NCI-H2029 treated with DMSO at 0.1 percent for 48 hours (cell line): ENCODE measurements around the gene PDIA5.

Experiments
- DNase-seq: peaks from one replicate; lab custom pipeline; 2025; lab: John Stamatoyannopoulos, UW

Gene PDIA5

DNA sequence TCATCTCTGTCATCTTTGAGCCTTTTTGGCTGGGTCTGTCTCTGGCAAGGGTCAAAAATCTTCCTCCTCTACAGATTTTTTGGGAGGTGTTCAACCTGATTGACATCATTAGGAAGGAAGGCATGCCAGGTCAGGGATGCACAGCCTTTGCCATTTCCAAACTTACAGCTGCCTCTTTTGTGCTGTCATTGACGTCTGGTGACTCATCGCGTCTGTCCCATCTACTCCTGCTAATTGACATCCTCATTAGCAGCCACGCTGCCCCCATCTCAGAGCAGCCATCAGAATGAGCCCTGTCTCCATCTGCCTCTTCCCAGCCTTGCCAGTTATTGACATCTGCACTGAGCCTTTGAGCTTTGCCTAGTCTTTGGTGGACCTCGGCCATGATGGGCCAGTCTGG, 53.0 kb downstream of the PDIA5 start:
- DNase-seq = no peak

GRCh38 chr3:123120573-123120972, 53.7 kb downstream of the PDIA5 start:
- no peak for DNase-seq

DNA sequence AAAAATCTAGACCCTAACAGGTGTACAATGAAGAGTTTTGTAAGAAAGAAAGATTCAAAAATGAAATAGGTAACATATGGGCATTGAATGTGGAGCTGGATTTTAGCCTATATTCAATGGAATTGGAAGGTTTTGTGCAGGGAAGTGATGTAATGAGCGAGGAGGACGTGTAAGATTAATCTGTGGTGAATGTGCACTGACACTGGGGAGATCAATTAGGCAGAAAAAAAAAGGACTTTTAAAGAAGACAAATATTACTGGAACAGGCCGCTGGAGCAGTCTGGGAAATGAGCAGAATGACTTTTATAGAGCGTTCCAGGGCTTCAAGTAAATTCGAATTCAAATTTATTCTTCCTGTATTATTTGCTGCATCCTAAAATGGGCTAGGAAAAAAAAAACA, 55.2 kb downstream of the PDIA5 start:
- DNase-seq = no peak

GRCh38 chr3:123122525-123123315, 55.9 kb downstream of the PDIA5 start:
- DNase-seq = no peak

DNA sequence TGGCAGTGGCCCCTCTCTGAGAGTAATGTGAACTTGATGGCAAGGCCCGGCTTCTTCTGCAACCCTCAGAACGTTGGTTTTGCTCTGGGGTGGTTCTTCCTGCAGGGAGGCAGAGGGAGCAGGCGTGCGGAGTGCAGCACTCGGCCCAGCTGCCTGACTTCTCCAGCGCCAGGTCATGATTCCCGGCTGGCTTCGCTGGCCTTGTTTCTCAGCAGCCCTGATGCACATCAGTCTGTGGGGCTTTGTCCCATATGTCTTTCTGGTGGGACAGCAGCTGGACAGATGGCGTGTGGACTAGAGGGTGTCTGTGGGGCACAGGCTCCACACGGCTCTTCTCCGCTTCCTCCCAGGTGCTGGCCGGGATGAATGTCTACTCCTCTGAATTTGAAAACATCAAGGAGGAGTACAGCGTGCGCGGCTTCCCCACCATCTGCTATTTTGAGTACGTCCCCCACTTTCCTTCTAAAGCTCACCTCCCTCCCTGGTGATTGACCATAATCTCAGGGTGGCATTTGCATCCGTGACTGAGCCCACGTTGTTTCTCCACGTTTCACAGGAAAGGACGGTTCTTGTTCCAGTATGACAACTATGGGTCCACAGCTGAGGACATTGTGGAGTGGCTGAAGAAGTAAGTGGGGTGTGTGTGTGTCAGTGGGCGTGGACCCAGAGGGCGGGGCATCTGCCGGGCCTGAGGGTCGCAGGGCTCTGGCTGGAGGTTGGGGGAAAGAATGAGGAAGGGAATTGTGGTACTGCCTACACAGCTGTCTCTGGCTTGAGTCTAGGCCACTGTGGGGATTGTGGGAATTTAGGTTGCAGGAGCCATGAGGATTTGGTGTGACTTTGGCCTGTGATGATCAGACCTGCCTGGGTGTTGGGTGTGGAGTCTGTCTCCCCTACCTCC, 57.1 kb downstream of the PDIA5 start:
- DNase-seq = no peak

GRCh38 chr3:123124971-123125370, 58.1 kb downstream of the PDIA5 start:
- no peak for DNase-seq

DNA sequence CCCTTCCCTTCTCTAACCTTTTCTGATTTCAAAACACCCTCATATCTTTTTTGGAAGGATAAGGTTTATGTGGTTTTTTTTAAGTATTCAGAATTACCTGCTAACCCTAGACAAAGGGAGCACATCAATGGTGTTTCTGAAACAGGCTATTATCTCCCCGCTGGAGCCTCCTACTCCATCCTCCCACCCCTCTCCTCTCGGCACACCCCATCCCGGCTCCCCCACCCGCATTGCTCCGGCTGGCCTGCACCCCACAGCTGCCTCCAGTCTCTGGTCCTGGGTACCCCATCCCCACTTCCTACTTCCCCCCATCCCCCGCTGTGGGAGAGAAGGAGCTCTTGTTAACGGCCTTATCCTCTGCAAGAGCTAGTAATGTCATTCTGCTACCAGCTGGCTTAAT, 59.2 kb downstream of the PDIA5 start:
- no peak for DNase-seq

GRCh38 chr3:123126653-123127052, 59.8 kb downstream of the PDIA5 start:
- no peak for DNase-seq

- DNase-seq = no peak
Measured at GRCh38 chr3:123129092-123129491, 62.3 kb downstream of the PDIA5 start.

- DNase-seq = no peak
Measured at GRCh38 chr3:123129532-123129931, 62.7 kb downstream of the PDIA5 start.

DNA sequence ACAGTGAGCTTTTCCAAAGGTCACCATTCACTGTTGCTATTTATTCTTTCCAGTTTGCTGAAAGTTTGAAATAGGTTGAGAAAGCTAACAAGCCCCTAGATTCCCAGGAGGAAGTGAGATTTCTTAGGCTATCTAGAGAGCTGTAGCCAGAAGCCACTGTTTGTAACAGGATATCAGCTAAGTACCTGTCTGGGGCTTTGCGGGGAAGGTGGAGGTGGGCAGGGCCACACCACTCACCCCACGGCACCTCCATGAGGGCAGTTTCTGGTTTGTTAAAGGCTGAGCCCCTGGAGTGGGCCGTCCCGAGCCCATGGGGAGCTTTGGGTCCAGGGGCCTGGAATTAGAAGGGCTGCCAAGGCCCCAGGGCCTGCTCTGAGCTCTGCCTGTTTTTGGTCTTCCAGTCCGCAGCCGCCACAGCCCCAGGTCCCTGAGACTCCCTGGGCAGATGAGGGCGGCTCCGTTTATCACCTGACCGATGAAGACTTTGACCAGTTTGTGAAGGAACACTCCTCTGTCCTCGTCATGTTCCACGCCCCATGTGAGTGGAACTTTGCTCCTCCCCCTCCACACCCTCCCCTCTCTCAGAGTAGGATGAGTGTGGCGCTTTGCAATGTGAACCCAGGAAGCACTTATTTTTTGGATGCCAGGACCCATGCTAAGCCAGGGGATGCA, 63.4 kb downstream of the PDIA5 start:
- DNase-seq = no peak

GRCh38 chr3:123134671-123135070, 67.8 kb downstream of the PDIA5 start:
- DNase-seq = no peak

GRCh38 chr3:123137001-123137400, 70.2 kb downstream of the PDIA5 start:
- no peak for DNase-seq

DNA sequence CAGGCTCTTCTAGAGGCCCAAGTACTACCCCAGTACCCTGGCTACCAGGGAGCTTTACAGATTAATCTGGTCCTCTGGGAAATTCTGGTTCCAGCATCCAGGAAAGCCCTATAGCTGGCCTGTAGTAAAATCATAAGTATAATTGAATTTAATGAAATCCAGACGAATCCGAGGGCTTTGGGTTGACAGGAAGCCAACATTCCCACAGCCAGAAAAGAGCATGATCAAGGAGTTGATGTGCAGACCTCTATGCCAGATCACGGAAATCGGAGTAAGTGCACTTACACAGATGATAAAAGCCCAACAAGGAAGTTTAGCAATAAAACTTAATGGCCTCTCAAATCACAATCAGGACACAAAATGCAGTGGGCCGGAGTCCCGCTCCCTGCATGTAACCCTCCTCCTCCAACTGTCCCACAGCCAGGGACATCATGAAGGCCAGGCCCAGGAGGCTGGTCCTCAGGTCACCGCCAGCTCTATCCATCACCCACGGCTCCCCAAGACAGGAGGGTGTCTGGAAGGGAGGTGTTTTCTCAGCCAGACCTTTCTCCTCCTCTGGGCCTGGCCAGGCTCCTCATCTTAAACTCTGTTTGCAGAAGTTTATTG, 72.1 kb downstream of the PDIA5 start:
- no peak for DNase-seq

DNA sequence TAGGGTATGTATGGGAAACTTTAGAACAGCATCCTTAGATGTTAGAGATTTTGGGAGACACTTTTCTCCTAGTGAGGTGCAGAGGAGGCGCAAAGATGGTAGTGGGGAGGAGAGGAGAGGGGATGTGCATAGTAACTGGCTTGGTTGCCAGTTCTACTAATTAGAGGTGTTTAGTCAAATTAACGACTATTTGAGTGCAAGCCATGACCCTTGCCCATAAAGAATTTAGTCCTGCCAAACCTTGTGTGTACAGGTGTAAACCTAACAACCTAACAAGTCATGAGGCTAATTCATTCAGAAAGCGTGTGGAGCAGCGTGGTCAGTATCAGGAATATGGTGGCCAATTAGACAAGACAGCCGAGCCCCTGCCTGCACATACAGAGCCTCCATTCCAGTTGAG, 72.7 kb downstream of the PDIA5 start:
- no peak for DNase-seq

GRCh38 chr3:123140550-123140949, 73.7 kb downstream of the PDIA5 start:
- no peak for DNase-seq

DNA sequence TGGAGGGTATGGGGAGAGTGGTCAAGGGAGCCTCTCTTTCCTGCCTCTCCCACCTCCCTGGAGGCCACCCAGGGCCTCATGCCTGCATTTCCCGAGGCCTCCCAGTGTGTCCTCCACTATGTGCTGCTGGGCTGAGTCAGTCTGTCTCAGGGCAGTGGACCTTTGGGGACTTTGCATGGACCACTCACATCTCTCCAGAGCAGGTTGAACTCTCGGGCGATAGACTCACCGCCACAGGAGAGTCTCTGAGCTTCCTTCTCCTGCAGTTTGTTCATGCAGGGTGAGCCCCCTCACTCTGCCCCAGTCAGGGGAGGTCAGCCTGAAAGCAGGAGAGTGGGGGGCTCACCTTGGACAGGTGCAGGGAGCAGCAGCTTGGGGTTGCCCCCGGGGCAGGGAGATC, 74.5 kb downstream of the PDIA5 start:
- no peak for DNase-seq

- no peak for DNase-seq
Measured at GRCh38 chr3:123143669-123144411, 77.0 kb downstream of the PDIA5 start.

DNA sequence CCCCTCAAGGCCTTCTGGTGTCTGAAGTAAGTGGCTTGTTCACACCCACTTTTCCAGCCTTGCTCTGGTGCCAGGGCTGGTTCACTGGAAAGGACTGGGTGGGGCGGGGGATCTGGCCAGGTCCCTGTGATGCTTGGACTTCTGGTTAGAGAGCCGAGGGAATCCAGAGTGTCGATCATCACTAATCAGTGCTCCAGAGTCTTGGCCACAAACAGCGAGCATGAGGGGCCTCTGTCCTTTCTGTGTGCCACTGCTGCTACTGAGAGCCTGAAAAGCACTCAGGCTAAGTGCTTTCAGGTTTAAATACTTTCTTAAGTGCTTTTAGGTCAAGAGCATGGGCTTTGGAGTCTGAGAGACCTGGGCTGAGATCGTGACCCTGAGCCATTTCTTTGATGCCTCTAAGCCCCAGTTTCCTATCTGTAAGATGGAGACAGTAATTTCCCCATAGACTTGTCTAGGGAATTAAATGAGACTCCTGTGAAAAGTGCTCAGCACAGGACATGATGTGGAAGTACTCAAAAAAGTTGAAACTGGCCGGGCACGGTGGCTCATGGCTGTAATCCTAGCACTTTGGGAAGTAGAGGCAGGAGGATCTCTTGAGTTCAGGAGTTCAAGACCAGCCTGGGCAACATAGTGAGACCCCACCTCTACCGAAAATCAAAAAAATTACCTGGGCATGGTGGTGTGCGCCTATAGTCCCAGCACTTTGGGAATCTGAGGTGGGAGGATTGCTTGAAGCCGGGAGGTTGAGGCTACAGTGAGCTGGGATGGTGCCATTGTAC, 81.1 kb downstream of the PDIA5 start:
- no peak for DNase-seq

- no peak for DNase-seq
Measured at GRCh38 chr3:123148772-123149171, 81.9 kb downstream of the PDIA5 start.

DNA sequence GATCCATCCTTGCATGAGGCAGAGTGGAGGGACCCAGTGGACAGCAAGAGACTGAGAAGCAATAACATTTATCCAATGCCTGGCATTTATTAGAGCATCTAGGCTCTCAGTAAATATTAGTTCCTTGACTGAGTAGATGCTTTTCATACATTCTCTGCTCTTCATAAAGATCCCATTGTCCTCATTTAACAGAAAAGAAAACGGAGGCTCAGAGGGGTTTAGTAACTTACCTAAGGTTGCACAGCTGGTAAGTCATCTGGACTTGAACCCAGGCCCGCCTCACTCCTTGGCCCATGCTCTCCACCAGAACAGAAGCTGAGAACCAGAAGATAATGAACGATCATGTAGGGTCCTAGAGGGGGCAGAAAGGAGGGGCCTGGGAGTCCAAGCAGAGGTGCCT, 82.7 kb downstream of the PDIA5 start:
- no peak for DNase-seq
